Measurements from ENCODE around the gene GFPT1.

Gene GFPT1

DNA sequence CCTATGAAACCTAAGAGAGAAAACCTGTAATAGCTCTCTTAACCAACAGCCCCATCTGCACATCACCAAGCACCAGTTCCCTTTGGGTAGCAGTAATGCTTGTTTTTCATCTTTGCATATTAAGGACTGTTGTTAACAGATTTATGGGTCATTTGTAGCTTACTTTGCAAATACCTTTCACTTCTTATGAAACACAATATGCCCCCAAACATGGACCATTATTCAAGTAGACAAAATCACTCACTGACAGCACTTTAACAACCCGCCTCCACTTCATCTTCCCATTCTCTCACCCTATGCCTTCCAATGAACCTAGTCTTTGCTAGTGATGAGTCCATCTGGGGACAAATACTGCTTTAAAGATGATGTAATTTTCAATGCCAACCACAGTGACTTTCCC lies 64.4 kb downstream of the GFPT1 start:
- DNase-seq (ENCODE audit: low spot score): no peak
- TF ChIP-seq, protein P1, sequence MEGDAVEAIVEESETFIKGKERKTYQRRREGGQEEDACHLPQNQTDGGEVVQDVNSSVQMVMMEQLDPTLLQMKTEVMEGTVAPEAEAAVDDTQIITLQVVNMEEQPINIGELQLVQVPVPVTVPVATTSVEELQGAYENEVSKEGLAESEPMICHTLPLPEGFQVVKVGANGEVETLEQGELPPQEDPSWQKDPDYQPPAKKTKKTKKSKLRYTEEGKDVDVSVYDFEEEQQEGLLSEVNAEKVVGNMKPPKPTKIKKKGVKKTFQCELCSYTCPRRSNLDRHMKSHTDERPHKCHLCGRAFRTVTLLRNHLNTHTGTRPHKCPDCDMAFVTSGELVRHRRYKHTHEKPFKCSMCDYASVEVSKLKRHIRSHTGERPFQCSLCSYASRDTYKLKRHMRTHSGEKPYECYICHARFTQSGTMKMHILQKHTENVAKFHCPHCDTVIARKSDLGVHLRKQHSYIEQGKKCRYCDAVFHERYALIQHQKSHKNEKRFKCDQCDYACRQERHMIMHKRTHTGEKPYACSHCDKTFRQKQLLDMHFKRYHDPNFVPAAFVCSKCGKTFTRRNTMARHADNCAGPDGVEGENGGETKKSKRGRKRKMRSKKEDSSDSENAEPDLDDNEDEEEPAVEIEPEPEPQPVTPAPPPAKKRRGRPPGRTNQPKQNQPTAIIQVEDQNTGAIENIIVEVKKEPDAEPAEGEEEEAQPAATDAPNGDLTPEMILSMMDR (IDR thresholded peaks at IDR 0.05; ENCODE audit: extremely low read depth, missing control alignments): no peak

DNA sequence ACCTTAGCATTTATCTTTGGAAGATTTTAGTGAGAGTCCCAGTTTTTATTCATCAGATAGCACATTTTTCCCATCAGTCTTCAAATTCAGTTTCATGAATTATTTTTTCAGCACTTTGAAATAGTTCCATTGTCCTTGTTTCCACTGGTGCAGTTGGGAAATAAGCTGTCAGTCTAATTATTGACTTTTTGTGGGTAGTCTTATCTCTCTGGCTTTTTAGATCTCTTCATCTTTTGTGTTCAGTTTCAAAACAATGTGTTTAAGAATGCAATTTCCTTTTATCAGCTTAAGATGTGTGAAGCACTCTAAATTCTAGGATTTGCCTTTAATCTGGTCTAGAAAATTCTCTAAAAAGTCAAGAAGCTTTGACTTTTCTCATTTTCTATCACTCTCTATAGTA lies 70.5 kb downstream of the GFPT1 start:
- TF ChIP-seq, protein P1 (IDR thresholded peaks at IDR 0.05; ENCODE audit: extremely low read depth, missing control alignments): no peak
- no peak for DNase-seq (ENCODE audit: low spot score)

DNA sequence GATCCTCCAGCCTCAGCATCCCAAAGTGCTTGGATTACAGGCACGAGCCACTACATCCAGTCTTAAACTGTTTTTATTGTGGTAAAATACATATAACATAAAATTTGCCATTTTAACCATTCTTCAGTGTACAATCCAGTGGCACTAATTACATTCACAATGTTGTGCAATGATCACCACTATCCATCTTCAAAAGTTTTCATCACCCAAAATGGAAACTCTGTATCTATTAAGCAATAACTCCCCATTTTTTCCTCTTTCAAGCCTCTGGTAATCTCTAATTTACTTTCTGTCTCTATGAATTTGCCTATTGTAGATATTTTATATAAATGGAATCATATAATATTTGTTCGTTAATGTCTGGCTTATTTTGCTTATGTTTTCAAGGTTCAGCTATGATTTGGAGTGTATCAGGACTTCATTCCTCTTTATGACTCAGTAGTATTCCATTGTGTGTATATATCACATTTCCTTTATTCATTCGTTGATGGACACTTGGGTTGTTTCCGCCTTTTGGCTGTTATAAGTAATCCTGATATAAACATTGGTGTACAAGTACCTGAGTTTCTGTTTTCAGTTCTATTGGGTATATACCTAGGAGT lies 71.8 kb downstream of the GFPT1 start:
- DNase-seq (ENCODE audit: low spot score): no peak
- TF ChIP-seq, protein P1 (IDR thresholded peaks at IDR 0.05; ENCODE audit: extremely low read depth, missing control alignments): no peak

DNA sequence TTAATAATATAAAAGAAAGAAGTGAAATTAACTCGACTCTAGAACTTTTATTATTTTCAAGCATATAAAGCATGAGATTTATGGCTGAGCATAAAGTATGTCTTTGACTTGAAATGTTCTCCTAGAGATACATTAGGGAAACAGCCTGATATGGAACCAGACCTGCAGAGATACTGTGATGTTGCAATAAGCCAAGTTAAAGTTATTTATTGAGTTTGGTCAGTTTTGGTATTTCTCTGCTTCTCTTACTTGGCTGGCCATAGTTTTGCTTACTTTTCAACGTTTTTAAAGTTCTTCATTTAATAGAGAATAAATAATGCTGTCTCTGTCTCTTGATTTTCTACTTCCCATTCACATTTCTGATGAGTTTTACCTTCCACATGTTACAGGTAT lies 76.0 kb downstream of the GFPT1 start:
- DNase-seq (ENCODE audit: low spot score): no peak
- TF ChIP-seq, protein P1 (IDR thresholded peaks at IDR 0.05; ENCODE audit: extremely low read depth, missing control alignments): no peak

DNA sequence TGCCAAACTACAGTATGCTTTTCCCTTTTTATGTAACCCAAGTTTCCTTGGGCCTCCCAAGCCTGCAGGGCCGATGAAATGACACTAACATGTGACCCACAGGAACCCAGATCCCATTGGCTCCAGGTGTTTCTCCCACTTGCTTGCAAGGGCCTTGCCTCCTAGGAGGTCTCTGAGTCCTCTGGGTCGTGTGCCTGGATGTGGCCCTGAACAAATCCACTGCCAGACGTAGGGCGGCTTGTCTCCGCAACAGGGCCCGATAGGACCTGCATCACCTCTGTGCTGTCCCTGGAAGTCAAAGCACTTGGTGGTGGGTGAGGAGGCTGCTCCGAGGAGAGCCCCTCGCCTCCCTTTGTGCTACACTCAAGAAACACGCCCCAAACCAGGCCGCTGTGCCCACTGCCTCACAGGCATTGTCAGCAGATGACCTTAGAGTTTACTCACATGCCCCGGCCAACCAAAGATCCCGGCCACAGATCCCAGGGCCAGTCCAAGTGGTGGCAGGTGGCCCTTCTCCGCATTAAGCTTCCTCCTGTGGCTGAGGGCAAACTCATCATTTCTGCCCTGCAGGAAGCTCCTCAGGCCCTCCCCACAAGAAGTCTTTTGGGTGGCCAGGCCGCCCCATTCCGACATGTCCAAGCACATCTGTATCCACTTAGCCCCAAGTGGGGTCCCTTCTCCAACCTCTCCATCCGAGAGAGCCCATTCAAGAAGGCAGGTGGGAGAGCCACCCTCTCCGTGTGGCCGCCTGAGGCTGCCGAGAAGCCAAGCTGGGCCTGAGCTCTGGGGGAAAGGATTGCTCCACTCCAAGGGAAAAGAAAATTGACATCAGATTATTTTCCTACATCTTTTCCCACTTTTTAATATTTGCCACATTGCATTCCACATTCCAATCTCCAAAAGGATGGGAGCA lies 76.7 kb downstream of the GFPT1 start:
- TF ChIP-seq, protein P1 (IDR thresholded peaks at IDR 0.05; ENCODE audit: extremely low read depth, missing control alignments): no peak
- no peak for DNase-seq (ENCODE audit: low spot score)

DNA sequence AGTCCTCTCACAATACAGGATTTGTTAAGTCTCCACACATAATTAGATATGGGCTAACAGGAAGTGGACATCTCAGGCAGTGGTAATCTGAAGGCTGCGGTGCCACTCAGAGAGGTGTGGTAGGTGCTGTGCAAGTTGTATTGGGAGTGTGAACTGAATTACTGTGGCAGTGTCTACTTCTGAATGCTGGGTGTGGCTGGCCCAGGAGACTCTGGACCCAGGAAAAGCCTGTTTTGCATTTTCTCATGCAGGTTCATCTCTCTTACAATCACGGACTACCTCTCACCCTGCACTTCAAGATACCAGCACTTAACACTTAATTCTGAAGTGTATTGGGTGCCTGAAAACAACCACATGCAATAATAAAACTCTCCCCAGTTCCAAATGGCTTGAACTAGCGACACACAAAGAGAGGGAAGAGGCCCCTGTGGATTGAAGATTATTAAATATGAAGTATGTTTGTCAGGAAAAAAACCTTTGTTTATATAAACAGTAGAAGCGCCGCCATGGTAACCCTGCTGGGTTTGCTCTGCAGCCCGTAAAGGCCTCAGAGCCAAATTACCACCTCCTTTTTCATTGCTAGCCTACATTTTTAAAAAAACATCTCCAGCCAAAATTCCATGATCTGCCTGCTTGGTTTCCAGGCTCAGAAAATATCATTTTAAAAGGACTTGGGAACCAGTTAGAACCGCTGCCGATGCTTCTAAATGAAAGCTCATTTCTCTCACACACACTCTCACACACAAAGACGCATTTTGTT lies 77.5 kb downstream of the GFPT1 start:
- TF ChIP-seq, protein P1 (IDR thresholded peaks at IDR 0.05; ENCODE audit: extremely low read depth, missing control alignments): no peak
- DNase-seq (ENCODE audit: low spot score): no peak

DNA sequence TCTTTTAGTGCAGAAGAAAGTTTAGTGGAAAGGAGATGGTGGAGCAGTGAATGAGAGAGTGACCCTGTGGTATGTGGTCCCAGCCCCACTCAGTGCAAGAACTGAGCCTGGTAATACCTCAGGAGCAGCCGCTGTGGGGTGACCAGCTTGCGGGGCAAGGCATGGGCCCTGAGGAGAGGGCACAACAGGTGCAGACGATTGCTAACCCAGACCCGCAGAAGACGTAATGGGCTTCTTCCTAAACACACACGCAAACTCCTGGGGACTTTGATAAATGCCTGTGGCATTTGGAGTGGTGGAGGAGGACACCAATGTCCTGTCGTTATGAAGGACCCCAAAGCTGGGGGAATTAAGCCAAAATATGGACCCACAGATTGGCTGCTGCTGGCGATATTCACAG lies 78.7 kb downstream of the GFPT1 start:
- no peak for DNase-seq (ENCODE audit: low spot score)
- TF ChIP-seq, protein P1 (IDR thresholded peaks at IDR 0.05; ENCODE audit: extremely low read depth, missing control alignments): no peak

All from GM20000 (cell line).